ENCODE results near the gene PTPN21.
A peak's percentile ranks its signal among the peaks of the same experiment; 100 is the strongest.
"Not testable (repeated sequence)": the region's sequence is repeated elsewhere in the genome, so short reads cannot be mapped to it uniquely, and the experiment has no call there.

PTPN21 gene

GRCh38 chr14:88551094-88551870 is 3.5 kb downstream of the PTPN21 start:
- peak; percentile 43 for DNase-seq

- DNase-seq, result no peak
Observed at GRCh38 chr14:88550078-88550477, 4.7 kb downstream of the PTPN21 start.

- DNase-seq, result no peak
Observed at GRCh38 chr14:88547386-88547780, 7.4 kb downstream of the PTPN21 start.

GRCh38 chr14:88546621-88547385 is 8.0 kb downstream of the PTPN21 start:
- DNase-seq, result no peak

DNA sequence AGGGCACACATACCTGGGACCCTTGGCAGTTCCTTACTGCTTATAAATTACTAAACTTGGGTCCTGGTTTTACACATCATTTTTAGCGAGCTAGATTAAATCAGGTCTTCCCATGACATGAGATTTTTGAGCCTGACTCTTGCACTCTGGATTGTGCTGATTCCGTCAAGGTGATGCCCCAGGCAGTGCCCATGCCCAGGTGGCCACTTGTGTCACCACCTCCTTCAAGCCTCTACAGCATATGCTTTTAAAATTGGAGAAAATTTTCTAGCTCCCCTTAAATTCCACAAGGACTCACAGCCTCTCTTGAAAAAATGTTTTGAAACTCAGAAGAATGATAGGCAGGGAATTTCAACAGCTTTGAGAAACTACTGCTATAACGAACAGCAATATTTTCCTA is 9.6 kb downstream of the PTPN21 start:
- DNase-seq, result no peak

- DNase-seq, result no peak
Observed at GRCh38 chr14:88542857-88543795, 11.7 kb downstream of the PTPN21 start.

DNA sequence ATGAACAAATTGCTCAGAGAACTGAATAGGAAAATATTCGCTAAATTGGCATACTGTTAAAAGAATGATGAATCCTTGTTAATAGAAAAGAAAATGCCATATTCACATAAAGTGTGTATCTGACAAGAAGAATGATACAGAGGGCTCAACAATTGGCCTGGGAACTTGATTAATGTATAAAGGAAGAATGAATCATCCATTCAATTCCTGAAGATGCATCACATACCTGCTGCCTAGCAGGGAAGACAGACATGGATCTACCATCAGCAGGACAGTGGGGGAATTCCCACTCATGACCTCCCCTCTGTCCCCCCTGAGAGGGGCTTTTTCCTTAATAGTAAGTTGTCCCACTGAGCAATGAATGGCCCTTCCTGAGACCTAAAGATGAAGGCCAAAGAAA is 13.5 kb downstream of the PTPN21 start:
- no peak for DNase-seq

- no peak for DNase-seq
Observed at GRCh38 chr14:88535813-88536212, 19.0 kb downstream of the PTPN21 start.

DNA sequence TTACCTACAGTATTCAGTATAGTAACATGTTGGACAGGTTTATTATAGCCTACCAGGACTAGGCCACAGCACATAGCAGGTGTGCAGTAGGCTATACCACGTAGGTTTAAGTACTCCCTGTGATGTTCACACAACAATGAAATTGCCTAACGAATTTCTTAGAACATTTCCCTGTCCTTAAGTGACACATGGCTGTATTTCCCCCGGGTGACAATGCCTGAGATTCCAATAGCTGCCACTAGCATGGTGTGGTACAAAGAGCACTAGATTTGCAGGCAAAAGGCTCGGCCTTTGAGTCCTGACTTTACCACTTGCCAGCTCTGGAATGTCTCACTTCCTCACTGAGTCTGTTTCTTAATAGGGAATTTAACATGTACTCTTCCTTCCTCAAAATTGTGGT is 19.7 kb downstream of the PTPN21 start:
- DNase-seq, result no peak

- DNase-seq, result no peak
Observed at GRCh38 chr14:88533064-88533602, 21.7 kb downstream of the PTPN21 start.

DNA sequence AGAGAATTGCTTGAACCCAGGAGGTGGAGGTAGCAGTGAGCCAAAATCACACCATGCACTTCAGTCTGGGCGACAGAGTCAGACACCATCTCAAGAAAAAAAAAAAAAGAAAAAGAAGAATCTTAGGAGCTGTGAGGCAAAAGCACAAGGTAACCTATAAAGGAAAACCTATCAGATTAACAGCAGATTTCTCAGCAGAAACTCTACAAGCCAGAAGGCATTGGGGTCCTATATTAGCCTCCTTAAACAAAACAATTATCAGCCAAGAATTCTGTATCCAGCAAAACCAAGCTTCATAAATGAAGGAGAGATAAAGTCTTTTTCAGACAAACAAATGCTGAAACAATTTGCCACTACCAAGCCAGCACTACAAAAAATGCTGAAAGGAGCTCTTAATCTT is 24.9 kb downstream of the PTPN21 start:
- DNase-seq, result not testable (repeated sequence)

- no peak for DNase-seq
Observed at GRCh38 chr14:88522393-88522792, 32.4 kb downstream of the PTPN21 start.

- no peak for DNase-seq
Observed at GRCh38 chr14:88521818-88522217, 33.0 kb downstream of the PTPN21 start.

DNA sequence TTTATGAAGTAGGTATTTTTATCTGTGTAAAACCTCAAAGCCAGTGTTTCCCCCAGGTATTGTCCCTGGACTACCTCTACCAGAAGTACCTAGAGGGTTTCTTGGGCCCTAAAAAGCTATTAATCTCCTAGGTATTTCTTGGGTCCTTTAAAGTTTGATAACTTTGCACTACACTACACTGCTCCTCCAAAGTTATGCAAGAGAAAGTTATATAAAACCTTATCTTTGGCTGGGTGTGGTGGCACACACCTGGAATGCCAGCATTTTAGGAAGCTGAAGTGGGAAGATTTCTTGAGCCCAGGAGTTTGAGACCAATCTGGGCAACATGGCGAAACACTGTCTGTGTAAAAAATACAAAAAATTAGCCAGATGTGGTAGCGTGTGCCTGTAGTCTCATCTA is 34.9 kb downstream of the PTPN21 start:
- no peak for DNase-seq

GRCh38 chr14:88518592-88519512 is 36.0 kb downstream of the PTPN21 start:
- DNase-seq, result no peak

GRCh38 chr14:88516861-88517357 is 37.9 kb downstream of the PTPN21 start:
- DNase-seq, result no peak

- DNase-seq, result no peak
Observed at GRCh38 chr14:88515499-88516221, 39.1 kb downstream of the PTPN21 start.

- no peak for DNase-seq
Observed at GRCh38 chr14:88507208-88507607, 47.6 kb downstream of the PTPN21 start.

- no peak for DNase-seq
Observed at GRCh38 chr14:88505621-88506020, 49.2 kb downstream of the PTPN21 start.

- DNase-seq, result no peak
Observed at GRCh38 chr14:88504602-88505001, 50.2 kb downstream of the PTPN21 start.
